Measurements from ENCODE around the gene NTRK3.

- TF ChIP-seq CTCF (IDR thresholded peaks at IDR 0.05) (no peak), POLR2A (IDR thresholded peaks at IDR 0.05) (no peak)
Observed at GRCh38 chr15:88121968-88122530, 134.5 kb downstream of the NTRK3 start.

All from testis (tissue), 2 donors.